ENCODE data around the gene BIN1. TPM values are rescaled to one million over a fixed set of nuclear protein-coding genes. Genes with fewer than 3 reads are reported as not detected.
A peak's percentile ranks its signal among the peaks of the same experiment; 100 is the strongest.

BIN1 gene
- polyA plus RNA-seq, 1 donor from 2014 or later: 175 TPM

GRCh38 chr2:127051116-127052056, 55.6 kb downstream of the BIN1 start:
- H3K27me3 Mint-ChIP-seq: no peaks in the 10 kb centered on the region
- no peak overlapping the region for H3K27ac Mint-ChIP-seq
- no peak overlapping the region for H3K4me3 Mint-ChIP-seq

DNA sequence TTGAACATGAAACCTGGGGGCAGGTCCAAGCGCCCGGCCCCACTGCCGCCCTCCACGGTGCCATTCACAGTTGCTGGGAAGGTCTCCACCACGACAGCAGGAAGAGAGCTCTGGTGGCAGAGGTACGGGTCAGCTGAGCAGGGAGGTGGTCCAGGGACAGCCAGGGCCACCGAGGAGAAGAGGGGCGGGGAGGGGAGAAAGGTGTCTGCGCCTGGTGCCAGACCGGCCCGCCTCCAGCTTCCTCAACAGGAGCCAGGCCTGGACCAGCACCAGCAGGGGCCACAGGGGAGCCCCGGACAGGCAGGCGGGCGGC, 56.2 kb downstream of the BIN1 start:
- Mint-ChIP-seq H3K27ac (no peak overlapping the region), H3K36me3 (no peaks in the 10 kb centered on the region), H3K4me1 (peaks cover 0 to 2% (median 1%) of the 10 kb centered on the region in 3 donors), H3K27me3 (no peaks in the 10 kb centered on the region), H3K9me3 (peaks cover 0 to 3% (median 0%) of the 10 kb centered on the region in 3 donors), H3K4me3 (no peak overlapping the region)

More at GRCh38 chr2:127051116-127052056, 55.6 kb downstream of the BIN1 start:
- no peaks in the 10 kb centered on the region for H3K36me3 Mint-ChIP-seq
- H3K4me1 Mint-ChIP-seq: peaks cover 0 to 2% (median 1%) of the 10 kb centered on the region in 3 donors
- peaks cover 0 to 3% (median 0%) of the 10 kb centered on the region in 3 donors for H3K9me3 Mint-ChIP-seq

GRCh38 chr2:127049927-127050802, 56.8 kb downstream of the BIN1 start:
- Mint-ChIP-seq H3K4me3 (no peak overlapping the region), H3K27me3 (no peaks in the 10 kb centered on the region), H3K9me3 (peaks cover 0 to 3% (median 0%) of the 10 kb centered on the region in 3 donors), H3K27ac (no peak overlapping the region), H3K4me1 (peaks cover 0 to 2% (median 1%) of the 10 kb centered on the region in 3 donors), H3K36me3 (no peaks in the 10 kb centered on the region)

GRCh38 chr2:127048969-127049897, 57.7 kb downstream of the BIN1 start:
- peaks cover 0 to 3% (median 0%) of the 10 kb centered on the region in 3 donors for H3K9me3 Mint-ChIP-seq
- H3K27me3 Mint-ChIP-seq: no peaks in the 10 kb centered on the region
- peaks cover 0 to 2% (median under 1%) of the 10 kb centered on the region in 3 donors for H3K4me1 Mint-ChIP-seq
- H3K4me3 Mint-ChIP-seq: no peak overlapping the region
- no peak overlapping the region for H3K27ac Mint-ChIP-seq
- no peaks in the 10 kb centered on the region for H3K36me3 Mint-ChIP-seq

DNA sequence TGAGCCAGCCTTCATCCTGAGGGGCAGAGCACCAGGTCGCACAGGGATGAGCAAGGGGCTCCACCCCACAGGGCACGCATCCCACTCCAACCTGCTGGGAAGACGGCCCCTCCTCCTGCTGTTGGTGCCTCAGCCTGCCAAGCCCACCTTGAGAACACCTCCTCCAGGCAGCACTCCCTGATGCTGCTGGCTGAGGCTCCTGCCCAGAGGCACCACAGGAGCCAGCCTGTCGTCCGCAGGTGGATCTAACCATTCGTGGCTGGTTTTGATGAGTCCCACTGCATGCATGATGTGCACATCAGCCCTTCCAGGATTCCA, 58.4 kb downstream of the BIN1 start:
- Mint-ChIP-seq H3K9me3 (peaks cover 0 to 3% (median 0%) of the 10 kb centered on the region in 3 donors), H3K27me3 (no peaks in the 10 kb centered on the region), H3K4me1 (peaks cover 0 to 2% (median 0%) of the 10 kb centered on the region in 3 donors), H3K27ac (no peak overlapping the region), H3K36me3 (no peaks in the 10 kb centered on the region), H3K4me3 (no peak overlapping the region)

GRCh38 chr2:127047716-127048617, 59.0 kb downstream of the BIN1 start:
- Mint-ChIP-seq H3K9me3 (peaks cover 0 to 3% (median 0%) of the 10 kb centered on the region in 3 donors), H3K27me3 (no peaks in the 10 kb centered on the region)

DNA sequence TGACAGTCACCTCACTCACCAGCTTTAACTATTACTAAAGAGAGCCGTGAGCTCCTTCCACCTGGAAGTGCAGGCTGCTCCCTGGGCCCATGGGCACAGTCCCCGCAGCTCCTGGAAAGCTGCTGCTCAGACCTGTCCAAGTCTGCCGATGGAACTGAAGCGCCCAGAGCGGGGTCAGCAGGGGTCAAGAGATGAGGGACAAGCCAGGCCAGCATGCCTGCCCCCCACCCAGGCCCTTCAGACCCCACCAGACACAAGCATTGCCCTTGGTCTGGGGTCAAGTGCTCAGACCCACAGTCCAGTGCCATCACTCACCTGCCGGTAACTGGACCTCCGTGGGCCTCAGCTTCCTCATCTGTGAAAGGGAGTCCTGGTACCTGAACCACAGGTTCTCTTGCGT, 59.9 kb downstream of the BIN1 start:
- H3K27ac Mint-ChIP-seq: no peak overlapping the region
- H3K9me3 Mint-ChIP-seq: peaks cover 0 to 3% (median 0%) of the 10 kb centered on the region in 3 donors
- no peak overlapping the region for H3K4me3 Mint-ChIP-seq
- H3K36me3 Mint-ChIP-seq: no peaks in the 10 kb centered on the region
- peaks cover 0 to 2% (median 0%) of the 10 kb centered on the region in 3 donors for H3K4me1 Mint-ChIP-seq
- H3K27me3 Mint-ChIP-seq: no peaks in the 10 kb centered on the region

More at GRCh38 chr2:127047716-127048617, 59.0 kb downstream of the BIN1 start:
- Mint-ChIP-seq H3K36me3 (no peaks in the 10 kb centered on the region), H3K4me3 (no peak overlapping the region), H3K27ac (no peak overlapping the region), H3K4me1 (peaks cover 0 to 2% (median 0%) of the 10 kb centered on the region in 3 donors)

GRCh38 chr2:127046579-127046978, 60.4 kb downstream of the BIN1 start:
- no peaks in the 10 kb centered on the region for H3K27me3 Mint-ChIP-seq
- peaks cover 0 to 3% (median 0%) of the 10 kb centered on the region in 3 donors for H3K9me3 Mint-ChIP-seq
- no peak overlapping the region for H3K4me3 Mint-ChIP-seq
- no peaks in the 10 kb centered on the region for H3K36me3 Mint-ChIP-seq
- peaks cover 0 to 2% (median 0%) of the 10 kb centered on the region in 3 donors for H3K4me1 Mint-ChIP-seq
- H3K27ac Mint-ChIP-seq: peak overlapping the region in 1 of 3 donors; percentile 37

DNA sequence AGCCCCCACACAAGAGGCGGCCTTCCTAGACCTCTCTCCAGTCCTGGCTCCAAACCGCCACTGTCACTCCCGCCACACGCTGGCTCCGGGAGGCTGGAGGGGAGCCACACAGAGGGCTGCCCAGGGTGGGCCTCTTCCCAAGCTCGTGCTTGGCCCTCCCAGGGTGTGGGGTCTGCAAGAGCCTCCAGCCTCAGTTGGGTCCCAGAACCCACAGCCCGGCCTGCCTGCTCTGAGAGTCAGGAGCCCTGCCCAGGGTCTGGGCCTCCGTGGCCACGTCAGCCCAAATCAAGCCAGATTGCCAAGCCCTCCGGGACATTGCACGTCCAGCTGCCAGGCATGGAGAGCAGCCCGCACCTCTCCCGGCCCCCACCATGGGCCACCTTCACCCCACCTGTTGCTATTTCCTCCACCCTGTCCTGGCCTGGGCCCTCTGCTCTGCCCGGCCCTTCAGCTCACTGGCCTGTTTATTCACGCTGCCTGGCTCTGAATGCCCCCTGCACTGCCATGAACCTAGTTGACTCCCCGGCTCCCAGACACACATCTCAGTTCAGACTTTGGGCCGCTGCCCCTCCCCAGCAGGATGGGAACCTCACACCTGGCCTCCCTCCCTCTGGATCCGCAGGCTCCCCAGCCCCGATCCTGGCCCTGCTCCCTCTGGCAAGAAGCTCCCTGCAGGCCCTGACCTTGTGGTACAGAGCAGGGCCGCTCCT, 61.0 kb downstream of the BIN1 start:
- Mint-ChIP-seq H3K4me1 (peaks cover 0 to 2% (median 0%) of the 10 kb centered on the region in 3 donors), H3K27ac (peak overlapping the region in 1 of 3 donors; percentile 37), H3K4me3 (no peak overlapping the region), H3K36me3 (no peaks in the 10 kb centered on the region), H3K9me3 (peaks cover 0 to 3% (median 0%) of the 10 kb centered on the region in 3 donors), H3K27me3 (no peaks in the 10 kb centered on the region)

GRCh38 chr2:127044977-127045661, 61.8 kb downstream of the BIN1 start:
- Mint-ChIP-seq H3K36me3 (no peaks in the 10 kb centered on the region), H3K27me3 (no peaks in the 10 kb centered on the region), H3K27ac (no peak overlapping the region), H3K4me3 (no peak overlapping the region), H3K9me3 (peaks cover 0 to 3% (median 0%) of the 10 kb centered on the region in 3 donors), H3K4me1 (peaks cover 2% of the 10 kb centered on the region in 3 donors)

- no peak overlapping the region for H3K4me3 Mint-ChIP-seq
- H3K36me3 Mint-ChIP-seq: no peaks in the 10 kb centered on the region
- peaks cover 0 to 8% (median 7%) of the 10 kb centered on the region in 3 donors for H3K4me1 Mint-ChIP-seq
- H3K27me3 Mint-ChIP-seq: no peaks in the 10 kb centered on the region
- no peak overlapping the region for H3K27ac Mint-ChIP-seq
- peaks cover 0 to 3% (median 0%) of the 10 kb centered on the region in 3 donors for H3K9me3 Mint-ChIP-seq
Observed at GRCh38 chr2:127044165-127044718, 62.7 kb downstream of the BIN1 start.
